HG03095 (cell line): ENCODE data around the gene CDKAL1.
"Not testable (repeated sequence)": the region's sequence is repeated elsewhere in the genome, so short reads cannot be mapped to it uniquely, and the experiment has no call there.

Experiments used
- ATAC-seq: cut with Tn5 transposase; IDR thresholded peaks from one replicate; pipeline ENCODE4 v1.9.1; 2021; ENCODE audit warnings: moderate library complexity; ENCODE audit not compliant: unreplicated experiment

The CDKAL1 gene

GRCh38 chr6:20909621-20910020 lies 375.4 kb downstream of the CDKAL1 start:
- ATAC-seq, result no peak

GRCh38 chr6:20911712-20912111 lies 377.5 kb downstream of the CDKAL1 start:
- ATAC-seq, result no peak

- ATAC-seq, result no peak
These were observed 380.9 kb downstream of the CDKAL1 start for GRCh38 chr6:20915156-20915555.

GRCh38 chr6:20915626-20916025 lies 381.4 kb downstream of the CDKAL1 start:
- ATAC-seq, result no peak

- no peak for ATAC-seq
These were observed 381.8 kb downstream of the CDKAL1 start for GRCh38 chr6:20916086-20916485.

GRCh38 chr6:20918868-20919267 lies 384.6 kb downstream of the CDKAL1 start:
- peak; percentile 43 for ATAC-seq

GRCh38 chr6:20919677-20920385 lies 385.6 kb downstream of the CDKAL1 start:
- peak; percentile 81 for ATAC-seq

GRCh38 chr6:20921578-20921977 lies 387.3 kb downstream of the CDKAL1 start:
- no peak for ATAC-seq

DNA sequence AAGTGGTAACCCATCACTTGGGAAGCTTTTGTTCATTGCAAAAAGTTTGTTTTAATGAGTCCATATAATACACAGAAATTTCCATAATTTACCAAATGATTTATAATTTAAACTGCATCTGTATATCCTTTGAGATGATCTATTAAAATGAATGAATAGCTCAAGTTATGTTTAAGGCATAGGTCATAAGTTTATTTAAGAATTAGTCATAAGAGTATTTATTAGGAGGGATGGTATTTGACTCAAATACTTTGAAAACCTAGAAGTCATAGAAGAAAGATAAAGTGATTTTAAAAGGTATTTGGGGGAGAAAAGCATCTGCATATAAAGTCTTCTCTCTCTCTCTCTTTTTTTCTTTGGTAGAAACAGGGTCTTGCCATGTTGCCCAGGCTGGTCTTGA lies 388.5 kb downstream of the CDKAL1 start:
- ATAC-seq, result no peak

GRCh38 chr6:20924094-20924493 lies 389.8 kb downstream of the CDKAL1 start:
- ATAC-seq, result not testable (repeated sequence)

DNA sequence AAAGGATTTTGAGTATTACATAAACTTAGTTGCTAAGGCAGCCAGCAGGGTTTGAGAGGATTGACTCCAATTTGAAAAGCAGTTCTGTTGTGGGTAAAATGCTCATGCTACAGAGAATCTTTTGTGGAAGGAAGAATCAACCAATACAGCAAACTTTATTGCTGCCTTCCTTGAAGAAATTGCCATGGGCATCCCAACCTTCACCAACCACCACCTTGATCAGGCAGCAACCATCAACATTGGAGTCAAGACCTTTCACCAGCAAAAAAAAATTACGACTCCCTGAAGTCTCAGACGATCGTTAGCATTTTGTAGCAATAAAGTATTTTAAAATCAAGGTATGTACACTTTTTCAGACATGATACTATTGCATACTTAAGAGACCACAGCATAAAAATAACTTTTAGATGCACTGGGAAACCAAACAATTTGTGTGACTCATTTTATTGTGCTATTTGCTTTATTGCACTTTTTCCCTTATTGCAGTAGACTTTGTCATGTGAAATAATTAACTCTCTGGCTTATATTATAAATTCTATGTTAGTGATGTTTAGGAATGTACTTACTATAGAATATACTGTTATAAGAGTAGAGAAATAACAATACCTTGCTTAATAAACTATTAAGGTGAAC lies 390.8 kb downstream of the CDKAL1 start:
- ATAC-seq, result no peak

DNA sequence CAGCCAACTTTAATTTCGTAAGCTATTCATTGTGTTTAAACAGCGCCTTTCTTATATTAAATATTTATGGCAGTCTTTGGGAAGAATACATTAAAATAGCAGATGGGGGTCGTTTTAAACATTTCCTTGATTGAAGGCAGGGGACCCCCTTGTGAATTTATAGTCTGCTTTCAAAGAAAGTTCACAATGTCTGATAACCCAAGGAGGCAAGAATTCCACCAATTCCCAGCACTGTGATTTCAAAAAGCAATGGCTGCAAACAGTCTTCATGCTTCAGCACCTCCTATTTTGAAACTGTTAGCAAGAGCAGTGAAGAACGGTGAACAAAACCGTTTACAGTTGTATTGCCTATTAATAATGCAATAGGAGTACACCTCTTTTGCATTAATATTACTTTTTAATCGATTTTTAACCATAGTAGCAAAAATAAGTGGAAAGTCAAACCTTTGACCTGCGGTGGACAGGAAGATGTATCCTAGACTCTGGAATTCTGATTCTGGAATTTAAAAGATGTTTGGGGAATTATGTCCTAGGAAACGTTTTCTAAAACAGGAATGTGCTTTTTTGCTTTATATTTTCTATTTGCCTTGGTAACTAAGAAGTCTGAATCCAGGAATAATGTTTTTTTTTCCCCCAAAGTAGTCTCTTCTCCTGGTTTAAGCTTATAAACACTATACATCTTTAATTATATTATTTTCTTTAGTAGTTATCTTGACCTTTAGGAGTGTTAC lies 393.0 kb downstream of the CDKAL1 start:
- no peak for ATAC-seq

DNA sequence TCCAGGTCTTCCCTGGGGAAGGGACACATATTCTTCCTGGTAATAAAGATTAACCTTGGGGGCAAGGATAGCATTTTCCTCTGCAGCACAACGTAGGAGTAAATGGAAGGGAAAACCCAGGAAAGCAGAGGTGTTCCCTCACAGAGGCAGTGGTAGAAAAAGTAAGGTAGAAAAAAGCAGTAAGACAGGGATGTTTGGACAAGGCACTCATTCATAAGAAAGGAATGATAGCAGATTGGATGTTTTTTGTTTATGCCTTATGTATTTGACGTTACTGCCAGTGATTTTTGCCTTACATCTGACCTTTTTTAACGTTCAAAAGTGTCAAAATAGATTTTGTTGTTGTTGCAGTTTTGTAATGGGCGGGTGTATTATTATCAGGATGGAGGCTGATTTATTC lies 395.0 kb downstream of the CDKAL1 start:
- ATAC-seq, result no peak

- ATAC-seq, result no peak
These were observed 396.8 kb downstream of the CDKAL1 start for GRCh38 chr6:20931093-20931492.

DNA sequence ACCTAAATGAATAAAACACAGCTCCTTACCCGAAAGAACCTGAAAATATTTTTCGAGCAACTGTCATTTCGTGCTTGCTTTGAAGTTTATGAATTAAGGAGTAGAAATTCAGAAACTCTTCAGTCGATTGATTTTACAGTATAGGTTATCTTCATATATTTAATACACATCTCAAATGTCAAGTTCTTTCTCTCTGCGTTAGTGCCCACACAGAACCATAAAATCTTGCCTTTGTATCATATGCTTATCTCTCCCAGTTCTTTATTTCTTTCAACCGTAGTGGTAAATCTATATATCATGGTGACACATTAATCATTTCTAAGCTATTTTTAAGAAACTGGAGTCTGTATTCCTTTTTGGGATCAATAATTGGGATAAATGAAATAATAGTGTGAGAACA lies 397.5 kb downstream of the CDKAL1 start:
- ATAC-seq, result no peak

DNA sequence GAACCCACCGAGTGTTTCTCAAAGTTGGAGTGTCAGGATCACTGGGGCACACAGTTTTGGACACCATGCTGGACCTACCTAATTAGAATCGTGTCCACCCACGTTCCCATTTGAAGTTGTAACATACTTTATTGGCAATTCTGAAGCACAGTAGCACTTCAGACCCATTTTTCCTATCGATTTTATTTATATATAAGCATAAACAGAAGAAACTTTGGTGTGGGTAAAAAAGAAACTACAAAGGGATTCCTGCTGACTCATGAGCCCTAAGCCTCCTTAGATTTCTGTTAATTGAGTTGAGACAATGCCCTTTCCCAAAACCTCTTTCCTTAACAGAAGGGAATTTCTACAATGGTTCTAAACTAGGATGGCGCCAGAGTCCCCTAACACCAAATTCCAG lies 398.0 kb downstream of the CDKAL1 start:
- no peak for ATAC-seq

DNA sequence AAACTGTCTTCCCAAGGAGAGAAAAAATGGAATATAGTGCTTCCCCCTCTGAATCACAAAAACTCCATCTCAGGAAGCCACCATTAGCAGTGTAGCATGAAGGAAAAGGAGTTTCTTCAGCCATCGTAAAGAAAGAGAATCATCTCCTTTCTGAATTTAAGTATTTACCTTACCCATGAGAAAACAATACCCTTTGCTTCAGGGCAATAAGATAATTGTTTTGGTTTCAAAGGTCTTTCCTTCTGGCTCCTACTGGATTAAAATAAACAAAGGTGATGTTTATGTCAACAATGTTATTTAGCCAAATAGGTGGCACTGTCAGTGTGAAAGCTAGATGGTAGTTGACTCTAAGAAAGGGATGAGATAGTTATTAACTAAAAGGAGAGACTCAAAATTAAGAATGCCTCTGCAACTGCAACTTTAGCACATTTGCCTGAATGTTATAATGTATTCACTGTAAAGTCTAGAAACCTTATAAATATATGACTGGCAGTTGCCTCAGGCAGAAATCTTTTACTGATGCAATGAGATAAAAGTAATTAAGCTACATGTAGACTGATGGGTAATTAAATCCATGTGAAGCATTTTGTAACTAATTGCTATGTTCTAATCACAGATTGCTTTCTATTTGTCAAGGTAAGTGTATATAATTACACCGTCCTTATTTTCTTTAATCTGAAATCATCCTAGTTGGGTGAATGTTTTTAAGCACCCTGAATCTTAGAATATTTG lies 399.0 kb downstream of the CDKAL1 start:
- ATAC-seq, result no peak

- ATAC-seq, result no peak
These were observed 402.7 kb downstream of the CDKAL1 start for GRCh38 chr6:20936949-20937348.

- no peak for ATAC-seq
These were observed 405.0 kb downstream of the CDKAL1 start for GRCh38 chr6:20939161-20939775.

- ATAC-seq, result no peak
These were observed 408.9 kb downstream of the CDKAL1 start for GRCh38 chr6:20943040-20943627.

GRCh38 chr6:20943922-20944321 lies 409.7 kb downstream of the CDKAL1 start:
- ATAC-seq, result no peak
